HL-60 (cell line): ENCODE measurements around the gene ELOVL6.

Experiments
- DNase-seq, 2 experiments: peaks; one replicate each; pipeline ENCODE4 v3.0.0-alpha.2; 2010 to 2020; ENCODE audit warnings: low read depth in 1 of 2, low spot score in 1 of 2
- H3K27ac ChIP-seq: fragments of 250-450 bp; sonication (Bioruptor Pico); replicated peaks from 2 replicates; pipeline ENCODE4 v1.5.1; 2020; ENCODE audit warnings: mild to moderate bottlenecking, moderate library complexity
- H3K27me3 ChIP-seq: fragments of 250-450 bp; sonication (Bioruptor Pico); 2 replicates; pipeline ENCODE4 v1.5.1; 2021; ENCODE audit warnings: mild to moderate bottlenecking, moderate library complexity; ENCODE audit not compliant: insufficient read depth, poor library complexity, severe bottlenecking
- H3K4me3 ChIP-seq: replicated peaks from 2 replicates; pipeline ENCODE4 v1.5.1; 2011; ENCODE audit warnings: mild to moderate bottlenecking, control low read depth, low read length; ENCODE audit not compliant: insufficient read depth
- CTCF ChIP-seq: IDR thresholded peaks from one replicate; pipeline ENCODE4 v1.5.1; 2011; ENCODE audit warnings: low read length, control low read depth, inconsistent platforms; ENCODE audit not compliant: insufficient read depth
- GABPA ChIP-seq: IDR thresholded peaks from 2 replicates; pipeline ENCODE4 v1.6.1; 2012; ENCODE audit warnings: low read depth
- POLR2AphosphoS5 ChIP-seq: IDR thresholded peaks from 2 replicates; pipeline ENCODE4 v1.6.1; 2012; ENCODE audit warnings: low read depth
- REST ChIP-seq: IDR thresholded peaks from 2 replicates; pipeline ENCODE4 v1.6.1; 2012; ENCODE audit warnings: low read depth; ENCODE audit not compliant: insufficient replicate concordance
- SPI1 ChIP-seq: IDR thresholded peaks from 2 replicates; pipeline ENCODE4 v1.6.1; 2012; ENCODE audit warnings: low read depth, mild to moderate bottlenecking, borderline replicate concordance

ELOVL6 gene

DNA sequence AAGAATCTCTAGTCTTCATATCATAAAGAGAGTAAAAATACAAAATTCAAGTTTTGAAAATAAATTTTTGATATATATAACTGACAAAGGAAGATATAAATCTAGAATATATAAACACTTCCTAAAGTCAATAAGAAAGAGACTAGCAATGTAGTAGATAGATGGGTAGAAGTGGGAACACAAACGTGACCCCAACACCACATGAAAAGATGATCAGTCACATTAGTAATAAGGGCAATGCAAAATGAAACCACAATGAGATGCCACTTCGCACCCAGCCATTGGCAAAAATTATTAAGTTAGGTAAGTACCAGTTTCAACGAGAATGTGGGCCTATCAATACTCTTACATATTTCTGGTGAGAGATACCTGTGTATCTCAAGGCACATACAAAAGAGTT, 179.3 kb downstream of the ELOVL6 start:
- no peak for DNase-seq
- Histone ChIP-seq H3K27me3 (peaks cover 4% of the 10 kb centered on the region), H3K4me3 (no peak overlapping the region), H3K27ac (no peak overlapping the region)
- TF ChIP-seq POLR2AphosphoS5 (no peak), GABPA (no peak), REST (no peak), CTCF (no peak), SPI1 (no peak)

- Histone ChIP-seq H3K27me3 (peaks cover 2% of the 10 kb centered on the region), H3K4me3 (no peak overlapping the region), H3K27ac (no peak overlapping the region)
- no peak for DNase-seq
- no peak for TF ChIP-seq CTCF
- TF ChIP-seq REST = no peak
- no peak for TF ChIP-seq POLR2AphosphoS5
- no peak for TF ChIP-seq GABPA
- no peak for TF ChIP-seq SPI1
Measured at GRCh38 chr4:110014233-110014632, 184.2 kb downstream of the ELOVL6 start.

- H3K4me3 ChIP-seq = no peak overlapping the region
- no peak overlapping the region for H3K27ac ChIP-seq
- H3K27me3 ChIP-seq = peaks cover 2% of the 10 kb centered on the region
- no peak for DNase-seq
- TF ChIP-seq GABPA (no peak), SPI1 (no peak), POLR2AphosphoS5 (no peak), CTCF (no peak), REST (no peak)
Measured at GRCh38 chr4:110012917-110013316, 185.5 kb downstream of the ELOVL6 start.
